Measurements from ENCODE around the gene LEKR1.
"Not testable (repeated sequence)": the region's sequence is repeated elsewhere in the genome, so short reads cannot be mapped to it uniquely, and the experiment has no call there.

Gene LEKR1

GRCh38 chr3:156803952-156804741 is 22.0 kb upstream of the LEKR1 start:
- DNase-seq (ENCODE audit: low read depth in 1 of 2, low spot score in 1 of 2) = no peak

GRCh38 chr3:156806698-156807097 is 19.5 kb upstream of the LEKR1 start:
- no peak for DNase-seq (ENCODE audit: low read depth in 1 of 2, low spot score in 1 of 2)

GRCh38 chr3:156808025-156808424 is 18.1 kb upstream of the LEKR1 start:
- DNase-seq (ENCODE audit: low read depth in 1 of 2, low spot score in 1 of 2) = no peak

GRCh38 chr3:156811089-156811862 is 14.9 kb upstream of the LEKR1 start:
- DNase-seq (ENCODE audit: low read depth in 1 of 2, low spot score in 1 of 2) = no peak

- DNase-seq (ENCODE audit: low read depth in 1 of 2, low spot score in 1 of 2) = no peak
Measured at GRCh38 chr3:156812521-156813335, 13.4 kb upstream of the LEKR1 start.

GRCh38 chr3:156814295-156814694 is 11.9 kb upstream of the LEKR1 start:
- no peak for DNase-seq (ENCODE audit: low read depth in 1 of 2, low spot score in 1 of 2)

- DNase-seq (ENCODE audit: low read depth in 1 of 2, low spot score in 1 of 2) = peak in 1 of 2 donors; percentile 25
Measured at GRCh38 chr3:156816091-156816793, 9.9 kb upstream of the LEKR1 start.

- DNase-seq (ENCODE audit: low read depth in 1 of 2, low spot score in 1 of 2) = peak; percentile 64 to 87
Measured at GRCh38 chr3:156816794-156817645, 9.1 kb upstream of the LEKR1 start.

GRCh38 chr3:156817646-156818272 is 8.4 kb upstream of the LEKR1 start:
- DNase-seq (ENCODE audit: low read depth in 1 of 2, low spot score in 1 of 2) = no peak

- DNase-seq (ENCODE audit: low read depth in 1 of 2, low spot score in 1 of 2) = no peak
Measured at GRCh38 chr3:156818273-156818651, 7.9 kb upstream of the LEKR1 start.

GRCh38 chr3:156818890-156819289 is 7.3 kb upstream of the LEKR1 start:
- DNase-seq (ENCODE audit: low read depth in 1 of 2, low spot score in 1 of 2) = no peak

- no peak for DNase-seq (ENCODE audit: low read depth in 1 of 2, low spot score in 1 of 2)
Measured at GRCh38 chr3:156819842-156820691, 6.1 kb upstream of the LEKR1 start.

- no peak for DNase-seq (ENCODE audit: low read depth in 1 of 2, low spot score in 1 of 2)
Measured at GRCh38 chr3:156820692-156821080, 5.5 kb upstream of the LEKR1 start.

GRCh38 chr3:156822626-156823260 is 3.4 kb upstream of the LEKR1 start:
- not testable (repeated sequence) for DNase-seq (ENCODE audit: low read depth in 1 of 2, low spot score in 1 of 2)

GRCh38 chr3:156825795-156826143 is 384 bp upstream of the LEKR1 start:
- DNase-seq (ENCODE audit: low read depth in 1 of 2, low spot score in 1 of 2) = no peak

- no peak for DNase-seq (ENCODE audit: low read depth in 1 of 2, low spot score in 1 of 2)
Measured at GRCh38 chr3:156826896-156827882, 1.0 kb downstream of the LEKR1 start.

- no peak for DNase-seq (ENCODE audit: low read depth in 1 of 2, low spot score in 1 of 2)
Measured at GRCh38 chr3:156831006-156831405, 4.9 kb downstream of the LEKR1 start.
